ENCODE measurements around the gene CIP2A. TPM values are rescaled to one million over a fixed set of nuclear protein-coding genes. Genes with fewer than 3 reads are reported as not detected.
"Not testable (repeated sequence)": the region's sequence is repeated elsewhere in the genome, so short reads cannot be mapped to it uniquely, and the experiment has no call there.

Gene CIP2A
- polyA plus RNA-seq (2013): 5.6 TPM

GRCh38 chr3:108589081-108589997 is at the start of gene CIP2A, which contains the start of gene DZIP3:
CIP2A (minus strand) TSS chr3:108589438; CDS start chr3:108589375, 63 bp downstream.
DZIP3 (plus strand) TSS chr3:108589722; CDS start chr3:108605407, 15,685 bp downstream.
- WGBS (ENCODE audit: insufficient coverage): under 1% methylated on average over 45 of the region's 59 CpGs
- ChIA-PET POLR2A (interaction anchor here (0.5 to 2.1 kb wide), 5 partner anchors 9 to 23 kb away, joined by 3 to 7 read pairs (median 6); no protein-coding TSS in a partner anchor), CTCF (interaction anchor here (1.1 to 4.5 kb wide), 6 partner anchors 10 to 73 kb away, joined by 3 to 35 read pairs (median 4); no protein-coding TSS in a partner anchor)
- H3K9me3 ChIP-seq (ENCODE audit: control extremely low read depth in 1 of 5, control insufficient read depth in 4 of 5, insufficient read depth in 2 of 5, low read depth in 1 of 5, low read length in 4 of 5): no peaks in the 10 kb centered on the region
- H3K27ac ChIP-seq (ENCODE audit: insufficient read depth in 1 of 2, low read depth in 1 of 2, low read length in 2 of 2, poor library complexity in 1 of 2, severe bottlenecking in 2 of 2): peak within 1 kb of the TSS; percentile 93 to 96
- H3K4me1 ChIP-seq (ENCODE audit: control extremely low read depth in 1 of 4, control insufficient read depth in 4 of 4, insufficient read depth in 4 of 4, low read length in 3 of 4): peaks cover 7 to 25% (median 16%) of the 10 kb centered on the region in 4 experiments
- H3K4me3 ChIP-seq (ENCODE audit: control insufficient read depth in 1 of 7, extremely low read depth in 1 of 7, insufficient read depth in 4 of 7, low read depth in 2 of 7, low read length in 6 of 7): peak within 1 kb of the TSS; percentile 94 to 100 (median 97)
- peaks cover 0 to 12% (median 2%) of the 10 kb centered on the region in 4 experiments for H3K36me3 ChIP-seq (ENCODE audit: control insufficient read depth in 4 of 4, insufficient read depth in 4 of 4, low read length in 3 of 4)
- no peaks in the 10 kb centered on the region for H3K27me3 ChIP-seq (replicated peaks in 2 of 5; ENCODE audit: control insufficient read depth in 4 of 5, insufficient read depth in 5 of 5, low read length in 4 of 5)
- peak; percentile 96 to 98 (median 97) for DNase-seq

GRCh38 chr3:108629974-108630373 is 40.7 kb upstream of the CIP2A start:
- CTCF ChIA-PET: interaction anchor here (1.2 to 1.6 kb wide), 3 partner anchors 9 to 24 kb away, joined by 3 to 4 read pairs (median 4); no protein-coding TSS in a partner anchor

GRCh38 chr3:108623504-108623903 is 34.3 kb upstream of the CIP2A start:
- no peaks in the 10 kb centered on the region for H3K27me3 ChIP-seq (replicated peaks in 2 of 5; ENCODE audit: control insufficient read depth in 4 of 5, insufficient read depth in 5 of 5, low read length in 4 of 5)
- DNase-seq: no peak
- no peaks in the 10 kb centered on the region for H3K4me1 ChIP-seq (ENCODE audit: control extremely low read depth in 1 of 4, control insufficient read depth in 4 of 4, insufficient read depth in 4 of 4, low read length in 3 of 4)
- 100% methylated on average over 2 of the region's 3 CpGs for WGBS (ENCODE audit: insufficient coverage)
- CTCF ChIA-PET: no interaction called here
- no peaks in the 10 kb centered on the region for H3K9me3 ChIP-seq (ENCODE audit: control extremely low read depth in 1 of 5, control insufficient read depth in 4 of 5, insufficient read depth in 2 of 5, low read depth in 1 of 5, low read length in 4 of 5)
- no peak overlapping the region for H3K4me3 ChIP-seq (ENCODE audit: control insufficient read depth in 1 of 7, extremely low read depth in 1 of 7, insufficient read depth in 4 of 7, low read depth in 2 of 7, low read length in 6 of 7)
- POLR2A ChIA-PET: no interaction called here
- H3K27ac ChIP-seq (ENCODE audit: insufficient read depth in 1 of 2, low read depth in 1 of 2, low read length in 2 of 2, poor library complexity in 1 of 2, severe bottlenecking in 2 of 2): no peak overlapping the region
- peaks cover 0 to 5% (median 3%) of the 10 kb centered on the region in 4 experiments for H3K36me3 ChIP-seq (ENCODE audit: control insufficient read depth in 4 of 4, insufficient read depth in 4 of 4, low read length in 3 of 4)

More at GRCh38 chr3:108629974-108630373, 40.7 kb upstream of the CIP2A start:
- H3K36me3 ChIP-seq (ENCODE audit: control insufficient read depth in 4 of 4, insufficient read depth in 4 of 4, low read length in 3 of 4): peaks cover 0 to 2% (median under 1%) of the 10 kb centered on the region in 4 experiments
- H3K27ac ChIP-seq (ENCODE audit: insufficient read depth in 1 of 2, low read depth in 1 of 2, low read length in 2 of 2, poor library complexity in 1 of 2, severe bottlenecking in 2 of 2): no peak overlapping the region
- DNase-seq: no peak
- H3K4me3 ChIP-seq (ENCODE audit: control insufficient read depth in 1 of 7, extremely low read depth in 1 of 7, insufficient read depth in 4 of 7, low read depth in 2 of 7, low read length in 6 of 7): no peak overlapping the region
- no peaks in the 10 kb centered on the region for H3K27me3 ChIP-seq (replicated peaks in 2 of 5; ENCODE audit: control insufficient read depth in 4 of 5, insufficient read depth in 5 of 5, low read length in 4 of 5)
- POLR2A ChIA-PET: no interaction called here
- no peaks in the 10 kb centered on the region for H3K4me1 ChIP-seq (ENCODE audit: control extremely low read depth in 1 of 4, control insufficient read depth in 4 of 4, insufficient read depth in 4 of 4, low read length in 3 of 4)
- WGBS (ENCODE audit: insufficient coverage): no CpG with 5 or more reads among the region's 1 CpG
- no peaks in the 10 kb centered on the region for H3K9me3 ChIP-seq (ENCODE audit: control extremely low read depth in 1 of 5, control insufficient read depth in 4 of 5, insufficient read depth in 2 of 5, low read depth in 1 of 5, low read length in 4 of 5)

- ChIA-PET CTCF (no interaction called here), POLR2A (no interaction called here)
Observed at GRCh38 chr3:108620250-108620649, 31.0 kb upstream of the CIP2A start.

GRCh38 chr3:108616090-108616489 is 26.9 kb upstream of the CIP2A start:
- WGBS (ENCODE audit: insufficient coverage): no CpG with 5 or more reads among the region's 8 CpGs
- H3K4me3 ChIP-seq (ENCODE audit: control insufficient read depth in 1 of 7, extremely low read depth in 1 of 7, insufficient read depth in 4 of 7, low read depth in 2 of 7, low read length in 6 of 7); H3K27ac ChIP-seq (ENCODE audit: insufficient read depth in 1 of 2, low read depth in 1 of 2, low read length in 2 of 2, poor library complexity in 1 of 2, severe bottlenecking in 2 of 2); CTCF ChIA-PET; H3K27me3 ChIP-seq (replicated peaks in 2 of 5; ENCODE audit: control insufficient read depth in 4 of 5, insufficient read depth in 5 of 5, low read length in 4 of 5); POLR2A ChIA-PET; H3K9me3 ChIP-seq (ENCODE audit: control extremely low read depth in 1 of 5, control insufficient read depth in 4 of 5, insufficient read depth in 2 of 5, low read depth in 1 of 5, low read length in 4 of 5); H3K4me1 ChIP-seq (ENCODE audit: control extremely low read depth in 1 of 4, control insufficient read depth in 4 of 4, insufficient read depth in 4 of 4, low read length in 3 of 4); DNase-seq; H3K36me3 ChIP-seq (ENCODE audit: control insufficient read depth in 4 of 4, insufficient read depth in 4 of 4, low read length in 3 of 4): not testable (repeated sequence)

More at GRCh38 chr3:108620250-108620649, 31.0 kb upstream of the CIP2A start:
- 100% methylated on average over 1 of the region's 1 CpG for WGBS (ENCODE audit: insufficient coverage)
- Histone ChIP-seq H3K4me3 (ENCODE audit: control insufficient read depth in 1 of 7, extremely low read depth in 1 of 7, insufficient read depth in 4 of 7, low read depth in 2 of 7, low read length in 6 of 7) (no peak overlapping the region), H3K4me1 (ENCODE audit: control extremely low read depth in 1 of 4, control insufficient read depth in 4 of 4, insufficient read depth in 4 of 4, low read length in 3 of 4) (no peaks in the 10 kb centered on the region), H3K27ac (ENCODE audit: insufficient read depth in 1 of 2, low read depth in 1 of 2, low read length in 2 of 2, poor library complexity in 1 of 2, severe bottlenecking in 2 of 2) (no peak overlapping the region), H3K9me3 (ENCODE audit: control extremely low read depth in 1 of 5, control insufficient read depth in 4 of 5, insufficient read depth in 2 of 5, low read depth in 1 of 5, low read length in 4 of 5) (no peaks in the 10 kb centered on the region), H3K36me3 (ENCODE audit: control insufficient read depth in 4 of 4, insufficient read depth in 4 of 4, low read length in 3 of 4) (peaks cover 3 to 5% (median 3%) of the 10 kb centered on the region in 4 experiments), H3K27me3 (replicated peaks in 2 of 5; ENCODE audit: control insufficient read depth in 4 of 5, insufficient read depth in 5 of 5, low read length in 4 of 5) (no peaks in the 10 kb centered on the region)
- no peak for DNase-seq

GRCh38 chr3:108610651-108611050 is 21.4 kb upstream of the CIP2A start:
- Histone ChIP-seq H3K36me3 (ENCODE audit: control insufficient read depth in 4 of 4, insufficient read depth in 4 of 4, low read length in 3 of 4) (peaks cover 0 to 5% (median 1%) of the 10 kb centered on the region in 4 experiments), H3K27ac (ENCODE audit: insufficient read depth in 1 of 2, low read depth in 1 of 2, low read length in 2 of 2, poor library complexity in 1 of 2, severe bottlenecking in 2 of 2) (no peak overlapping the region), H3K27me3 (replicated peaks in 2 of 5; ENCODE audit: control insufficient read depth in 4 of 5, insufficient read depth in 5 of 5, low read length in 4 of 5) (no peaks in the 10 kb centered on the region), H3K4me1 (ENCODE audit: control extremely low read depth in 1 of 4, control insufficient read depth in 4 of 4, insufficient read depth in 4 of 4, low read length in 3 of 4) (no peaks in the 10 kb centered on the region), H3K4me3 (ENCODE audit: control insufficient read depth in 1 of 7, extremely low read depth in 1 of 7, insufficient read depth in 4 of 7, low read depth in 2 of 7, low read length in 6 of 7) (no peak overlapping the region), H3K9me3 (ENCODE audit: control extremely low read depth in 1 of 5, control insufficient read depth in 4 of 5, insufficient read depth in 2 of 5, low read depth in 1 of 5, low read length in 4 of 5) (no peaks in the 10 kb centered on the region)
- ChIA-PET POLR2A (no interaction called here), CTCF (no interaction called here)
- no peak for DNase-seq
- no CpG with 5 or more reads among the region's 1 CpG for WGBS (ENCODE audit: insufficient coverage)

- Histone ChIP-seq H3K36me3 (ENCODE audit: control insufficient read depth in 4 of 4, insufficient read depth in 4 of 4, low read length in 3 of 4) (peaks cover 0 to 3% (median 1%) of the 10 kb centered on the region in 4 experiments), H3K27me3 (replicated peaks in 2 of 5; ENCODE audit: control insufficient read depth in 4 of 5, insufficient read depth in 5 of 5, low read length in 4 of 5) (no peaks in the 10 kb centered on the region), H3K27ac (ENCODE audit: insufficient read depth in 1 of 2, low read depth in 1 of 2, low read length in 2 of 2, poor library complexity in 1 of 2, severe bottlenecking in 2 of 2) (no peak overlapping the region), H3K9me3 (ENCODE audit: control extremely low read depth in 1 of 5, control insufficient read depth in 4 of 5, insufficient read depth in 2 of 5, low read depth in 1 of 5, low read length in 4 of 5) (no peaks in the 10 kb centered on the region), H3K4me1 (ENCODE audit: control extremely low read depth in 1 of 4, control insufficient read depth in 4 of 4, insufficient read depth in 4 of 4, low read length in 3 of 4) (peaks cover 4 to 9% (median 5%) of the 10 kb centered on the region in 4 experiments), H3K4me3 (ENCODE audit: control insufficient read depth in 1 of 7, extremely low read depth in 1 of 7, insufficient read depth in 4 of 7, low read depth in 2 of 7, low read length in 6 of 7) (no peak overlapping the region)
- POLR2A ChIA-PET: no interaction called here
- no peak for DNase-seq
- 73% methylated on average over 3 of the region's 4 CpGs for WGBS (ENCODE audit: insufficient coverage)
- CTCF ChIA-PET: no interaction called here
Observed at GRCh38 chr3:108608750-108609149, 19.5 kb upstream of the CIP2A start.
